H1 (cell line): Measurements from ENCODE around the gene ZDHHC17. TPM values are rescaled to one million over a fixed set of nuclear protein-coding genes. Genes with fewer than 3 reads are reported as not detected.

Experiments used
- CTCF ChIA-PET: fragments of 300-600 bp; sonication (Branson Sonifier 250); formaldehyde crosslinking; loops from one replicate; lab custom pipeline; 2021; ENCODE audit not compliant: partially characterized antibody; lab: Charles Lee
- POLR2A ChIA-PET: fragments of 300-600 bp; sonication (Branson Sonifier 250); formaldehyde crosslinking; loops from one replicate; lab custom pipeline; 2021; ENCODE audit warnings: inconsistent platforms; ENCODE audit not compliant: partially characterized antibody; lab: Charles Lee
- DNase-seq, 2 experiments: peaks; one replicate each; pipeline versions ENCODE4 v3.0.0 to v3.0.0-alpha.2; 2010 to 2022; ENCODE audit warnings: low spot score in 2 of 2, low read depth in 1 of 2, mixed read lengths in 1 of 2
- FAIRE-seq: peaks from 2 replicates; lab custom pipeline; 2011; peaks lifted over from hg19 to GRCh38; lab: Jason Lieb, UNC
- H2AFZ ChIP-seq: 2 replicates; pipeline ENCODE4 v1.8.1; 2012; ENCODE audit warnings: low read length, inconsistent platforms
- H2AK5ac ChIP-seq: 2 replicates; pipeline ENCODE4 v1.6.1; 2013; ENCODE audit warnings: low read depth, low read length
- H2BK120ac ChIP-seq: replicated peaks from 2 replicates; pipeline ENCODE3; 2013; ENCODE audit warnings: low read depth, low read length, inconsistent platforms
- H2BK12ac ChIP-seq: 2 replicates; pipeline ENCODE4 v1.6.1; 2013; ENCODE audit warnings: low read depth, low read length
- H2BK15ac ChIP-seq: 2 replicates; pipeline ENCODE4 v1.6.1; 2013; ENCODE audit warnings: low read length
- H2BK20ac ChIP-seq: 2 replicates; pipeline ENCODE4 v1.6.1; 2013; ENCODE audit warnings: low read length
- H2BK5ac ChIP-seq: 2 replicates; pipeline ENCODE4 v1.6.1; 2013; ENCODE audit warnings: low read depth, low read length
- H3K14ac ChIP-seq: 2 replicates; pipeline ENCODE4 v1.6.1; 2013; ENCODE audit warnings: inconsistent platforms; ENCODE audit not compliant: insufficient read length
- H3K18ac ChIP-seq: 2 replicates; pipeline ENCODE4 v1.6.1; 2013; ENCODE audit warnings: low read length; ENCODE audit errors: extremely low read depth
- H3K23ac ChIP-seq: 2 replicates; pipeline ENCODE4 v1.6.1; 2013; ENCODE audit warnings: inconsistent platforms; ENCODE audit not compliant: insufficient read length
- H3K23me2 ChIP-seq: 2 replicates; pipeline ENCODE4 v1.6.1; 2013; ENCODE audit warnings: low read depth, low read length
- H3K27ac ChIP-seq: 2 replicates; pipeline ENCODE4 v1.6.1; 2011; ENCODE audit warnings: low read depth, low read length, inconsistent platforms
- H3K27me3 ChIP-seq, 4 experiments: replicated peaks in 1 of 4; 1 replicate in 1 of 4; 2 replicates in 3 of 4; pipeline versions ENCODE4 v1.6.1 to v1.8.1; 2011 to 2013; ENCODE audit warnings: low read length in 3 of 4, mild to moderate bottlenecking in 3 of 4, inconsistent platforms in 2 of 4, mixed read lengths in 2 of 4, moderate library complexity in 1 of 4; ENCODE audit not compliant: control insufficient read depth in 3 of 4, insufficient read depth in 3 of 4; ENCODE audit errors: extremely low read depth in 1 of 4
- H3K36me3 ChIP-seq, 4 experiments: 2 replicates each; pipeline versions ENCODE4 v1.6.1 to v1.8.1; 2011 to 2013; ENCODE audit warnings: mild to moderate bottlenecking in 4 of 4, low read length in 3 of 4, moderate library complexity in 2 of 4, control low read depth in 1 of 4, inconsistent platforms in 1 of 4; ENCODE audit not compliant: insufficient read depth in 4 of 4, control insufficient read depth in 2 of 4
- H3K4ac ChIP-seq: replicated peaks from 2 replicates; pipeline ENCODE3; 2013; ENCODE audit warnings: low read length, low read depth, mixed read lengths, inconsistent platforms; ENCODE audit not compliant: insufficient read length
- H3K4me1 ChIP-seq, 4 experiments: replicated peaks in 1 of 4; 1 replicate in 1 of 4; 2 replicates in 3 of 4; pipeline versions ENCODE4 v1.6.1 to v1.8.1; 2011 to 2013; ENCODE audit warnings: low read length in 3 of 4, inconsistent platforms in 2 of 4, mixed read lengths in 1 of 4; ENCODE audit not compliant: insufficient read depth in 4 of 4, control insufficient read depth in 3 of 4
- H3K4me2 ChIP-seq, 2 experiments: 2 replicates each; pipeline versions ENCODE4 v1.6.1 to v1.8.1; 2011 to 2013; ENCODE audit warnings: low read depth in 2 of 2, low read length in 2 of 2, control low read depth in 1 of 2, inconsistent platforms in 1 of 2, mild to moderate bottlenecking in 1 of 2; ENCODE audit not compliant: insufficient read depth in 1 of 2
- H3K4me3 ChIP-seq, 4 experiments: fragments of 200-600, 300-600 bp in 1 of 4; sonication (generic), shearing (Covaris generic), sonication (Bioruptor Twin) in 1 of 4; 2 replicates each; pipeline versions ENCODE4 v1.5.1 to v1.8.1; 2011 to 2016; ENCODE audit warnings: low read length in 4 of 4, low read depth in 3 of 4, control low read depth in 2 of 4, inconsistent platforms in 2 of 4, mild to moderate bottlenecking in 2 of 4, mixed read lengths in 1 of 4, moderate library complexity in 1 of 4; ENCODE audit not compliant: insufficient read depth in 2 of 4; ENCODE audit errors: extremely low read depth in 1 of 4
- H3K56ac ChIP-seq: replicated peaks from 2 replicates; pipeline ENCODE3; 2013; ENCODE audit warnings: low read depth, mild to moderate bottlenecking, mixed read lengths, low read length, inconsistent platforms; ENCODE audit not compliant: insufficient read length
- H3K79me1 ChIP-seq: 2 replicates; pipeline ENCODE4 v1.6.1; 2013; ENCODE audit warnings: low read depth, low read length, control low read depth
- H3K79me2 ChIP-seq, 2 experiments: 2 replicates each; pipeline versions ENCODE4 v1.6.1 to v1.8.1; 2012 to 2013; ENCODE audit warnings: low read length in 2 of 2, mild to moderate bottlenecking in 2 of 2, inconsistent platforms in 1 of 2; ENCODE audit not compliant: insufficient read depth in 2 of 2, control insufficient read depth in 1 of 2
- H3K9ac ChIP-seq, 4 experiments: replicated peaks in 1 of 4; 1 replicate in 1 of 4; 2 replicates in 3 of 4; pipeline versions ENCODE4 v1.6.1 to v1.8.1; 2011 to 2013; ENCODE audit warnings: low read depth in 3 of 4, low read length in 3 of 4, control low read depth in 2 of 4, mild to moderate bottlenecking in 2 of 4, moderate library complexity in 2 of 4, inconsistent platforms in 1 of 4; ENCODE audit errors: extremely low read depth in 1 of 4
- H3K9me3 ChIP-seq, 2 experiments: 2 replicates each; pipeline versions ENCODE4 v1.6.1 to v1.8.1; 2012 to 2013; ENCODE audit warnings: mild to moderate bottlenecking in 2 of 2, moderate library complexity in 2 of 2, control low read depth in 1 of 2, inconsistent platforms in 1 of 2, low read depth in 1 of 2, low read length in 1 of 2, mixed read lengths in 1 of 2; ENCODE audit not compliant: insufficient read depth in 2 of 2
- H4K20me1 ChIP-seq, 2 experiments: replicated peaks in 1 of 2; 2 replicates each; pipeline versions ENCODE3 to v1.8.1; 2011 to 2013; ENCODE audit warnings: inconsistent platforms in 2 of 2, low read length in 2 of 2, mild to moderate bottlenecking in 1 of 2; ENCODE audit not compliant: insufficient read depth in 2 of 2, control insufficient read depth in 1 of 2
- H4K5ac ChIP-seq: 2 replicates; pipeline ENCODE4 v1.6.1; 2013; ENCODE audit warnings: low read length, low read depth, mixed read lengths, inconsistent platforms; ENCODE audit not compliant: insufficient read length
- H4K8ac ChIP-seq: 2 replicates; pipeline ENCODE4 v1.8.0; 2013; ENCODE audit warnings: mild to moderate bottlenecking, moderate library complexity, low read length, inconsistent platforms; ENCODE audit not compliant: insufficient read depth; ENCODE audit errors: extremely low read depth
- H4K91ac ChIP-seq: replicated peaks from 2 replicates; pipeline ENCODE3; 2013; ENCODE audit warnings: low read length, mixed read lengths, inconsistent platforms; ENCODE audit not compliant: insufficient read length
- BACH1 ChIP-seq: IDR thresholded peaks from 2 replicates; pipeline ENCODE4 v1.6.1; 2012; ENCODE audit warnings: low read length, improper control_type of control experiment
- BRCA1 ChIP-seq: IDR thresholded peaks from 2 replicates; pipeline ENCODE4 v1.6.1; 2012; ENCODE audit warnings: low read depth, low read length, improper control_type of control experiment
- NANOG ChIP-seq: IDR thresholded peaks from 2 replicates; pipeline ENCODE4 v1.6.1; 2011; ENCODE audit warnings: low read length, low read depth, mild to moderate bottlenecking, inconsistent platforms; ENCODE audit not compliant: insufficient read depth, poor library complexity, severe bottlenecking
- POLR2A ChIP-seq, 2 experiments: IDR thresholded peaks; 1 replicate in 1 of 2; 2 replicates in 1 of 2; pipeline ENCODE4 v1.6.1; 2011; ENCODE audit warnings: low read depth in 2 of 2, low read length in 2 of 2, mild to moderate bottlenecking in 2 of 2; ENCODE audit errors: control extremely low read depth in 1 of 2
- RBBP5 ChIP-seq: IDR thresholded peaks from 2 replicates; pipeline ENCODE4 v1.7.1; 2012; ENCODE audit warnings: low read depth, mild to moderate bottlenecking, inconsistent platforms, low read length, moderate library complexity, borderline replicate concordance
- TAF7 ChIP-seq: optimal IDR thresholded peaks from 2 replicates; pipeline ENCODE3; 2011; ENCODE audit warnings: low read depth, mild to moderate bottlenecking, inconsistent platforms, low read length, moderate library complexity, borderline replicate concordance
- TBP ChIP-seq: IDR thresholded peaks from 2 replicates; pipeline ENCODE4 v1.6.1; 2011; ENCODE audit warnings: low read depth, low read length, improper control_type of control experiment
- ZNF274 ChIP-seq: IDR thresholded peaks from 2 replicates; pipeline ENCODE4 v1.7.0; 2012; ENCODE audit warnings: low read length, borderline replicate concordance; ENCODE audit errors: extremely low read depth
- WGBS, 2 experiments: shearing (Covaris generic) in 1 of 2; methylation state at CpG; one replicate each; pipeline versions ENCODE4 v1.1.6 to v1.1.7; 2013 to 2015; ENCODE audit warnings: low lambda C conversion rate in 2 of 2, mixed read lengths in 2 of 2, inconsistent platforms in 1 of 2, low coverage in 1 of 2, missing lambda C conversion rate in 1 of 2; ENCODE audit not compliant: insufficient replicate concordance in 2 of 2, insufficient coverage in 1 of 2, insufficient read length in 1 of 2; ENCODE audit errors: extremely low coverage in 1 of 2, missing lambda C conversion rate in 1 of 2; 5-methylcytosine and 5-hydroxymethylcytosine counted together
- polyA plus RNA-seq, 7 experiments: library from polyadenylated mRNA; depleted of rRNA in 3 of 7; stranded (reverse) in 5 of 7; unstranded in 2 of 7; fragments of >200 nt in 5 of 7; fragments of 200-250 nt in 2 of 7; gene quantifications; 1 replicate in 5 of 7; 2 replicates in 1 of 7; 4 replicates in 1 of 7; pipeline versions ENCODE4 v1.2.1 to v1.2.3, GENCODE V29; 2011 to 2013; ENCODE audit warnings: missing spikeins in 2 of 7, mixed read lengths in 2 of 7
- total RNA-seq: library from RNA; stranded (reverse); fragmentation: NEBNext Ultra II Directional; extraction: Animal tissue kit (Norgen Biotek cat#: 25700); gene quantifications from 2 replicates; pipeline ENCODE4 v1.2.1, GENCODE V29; 2021
- TF ChIP-seq, protein P1 (sequence below), 3 experiments: IDR thresholded peaks; 1 replicate in 2 of 3; 2 replicates in 1 of 3; pipeline versions ENCODE4 v1.5.1 to v1.6.1; 2011; ENCODE audit warnings: low read length in 3 of 3, mild to moderate bottlenecking in 3 of 3, inconsistent platforms in 2 of 3, low read depth in 1 of 3, moderate library complexity in 1 of 3; ENCODE audit not compliant: insufficient read depth in 1 of 3; ENCODE audit errors: control extremely low read depth in 1 of 3
- TF ChIP-seq, protein P2 (sequence below): IDR thresholded peaks from 2 replicates; pipeline ENCODE4 v1.6.1; 2011; ENCODE audit warnings: low read length, improper control_type of control experiment

ZDHHC17 gene
- total and polyA plus RNA-seq, 2 of the 8 experiments (the other 6 are each of a cell fraction or from before 2014, with no cell fraction given): 27.6 to 28.9 TPM

DNA sequence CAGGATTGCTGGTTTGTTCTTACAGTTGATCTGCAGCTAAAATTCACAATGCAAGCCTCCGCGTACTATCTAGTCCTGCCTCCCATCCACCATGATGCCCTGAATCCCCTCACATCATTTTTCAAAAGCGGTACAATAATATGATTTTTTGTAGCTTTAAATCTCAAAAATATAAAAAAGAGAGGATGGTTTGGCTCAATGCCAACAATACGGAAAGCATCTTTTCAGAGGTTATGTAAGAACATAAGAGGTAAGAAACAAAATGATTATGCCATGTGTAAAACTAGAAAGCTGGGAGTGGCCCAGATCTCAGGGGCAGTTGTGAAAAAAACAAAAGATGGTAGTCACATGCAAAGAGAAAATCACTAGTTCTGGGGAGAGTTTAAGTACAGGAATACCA, 24.0 kb upstream of the ZDHHC17 start:
- Histone ChIP-seq H2BK12ac (no peak overlapping the region), H2AFZ (no peak overlapping the region), H3K4me2 (no peak overlapping the region), H4K8ac (no peak overlapping the region), H2BK5ac (no peak overlapping the region), H3K56ac (no peak overlapping the region), H3K4me3 (no peak overlapping the region), H2BK120ac (no peak overlapping the region), H2AK5ac (no peak overlapping the region), H3K9me3 (peaks cover 7 to 9% of the 10 kb centered on the region in 2 experiments; a peak in 3 of 4 replicates), H3K79me1 (no peaks in the 10 kb centered on the region), H3K23me2 (no peaks in the 10 kb centered on the region), H3K18ac (no peak overlapping the region), H3K27me3 (no peaks in the 10 kb centered on the region), H3K79me2 (no peaks in the 10 kb centered on the region), H4K20me1 (no peaks in the 10 kb centered on the region), H4K5ac (no peak overlapping the region), H3K9ac (no peak overlapping the region), H3K23ac (no peak overlapping the region), H3K4me1 (no peaks in the 10 kb centered on the region), H2BK15ac (no peak overlapping the region), H3K36me3 (no peaks in the 10 kb centered on the region; a peak in 2 of 8 replicates), H3K14ac (no peak overlapping the region), H2BK20ac (no peak overlapping the region), H4K91ac (no peak overlapping the region), H3K4ac (no peak overlapping the region), H3K27ac (no peak overlapping the region)
- POLR2A ChIA-PET: interaction anchor here (1.5 kb wide), 1 partner anchor 23 kb away, joined by 3 read pairs; no protein-coding TSS in a partner anchor
- FAIRE-seq (no peak), DNase-seq (no peak)
- WGBS, 2 experiments: 70% methylated on average over 4 of the region's 4 CpGs; no CpG with 5 or more reads in 1 of the 2 experiments
- CTCF ChIA-PET: interaction anchor here (0.7 to 1.5 kb wide), 4 partner anchors 24 to 52 kb away, joined by 3 read pairs; partner anchors contain the start of gene ZDHHC17
- no peak for TF ChIP-seq POLR2A (IDR thresholded peaks at IDR 0.05; ENCODE audit: control extremely low read depth in 1 of 2, low read depth in 2 of 2, low read length in 2 of 2)
- TF ChIP-seq NANOG: no peak
- TF ChIP-seq, protein P1, sequence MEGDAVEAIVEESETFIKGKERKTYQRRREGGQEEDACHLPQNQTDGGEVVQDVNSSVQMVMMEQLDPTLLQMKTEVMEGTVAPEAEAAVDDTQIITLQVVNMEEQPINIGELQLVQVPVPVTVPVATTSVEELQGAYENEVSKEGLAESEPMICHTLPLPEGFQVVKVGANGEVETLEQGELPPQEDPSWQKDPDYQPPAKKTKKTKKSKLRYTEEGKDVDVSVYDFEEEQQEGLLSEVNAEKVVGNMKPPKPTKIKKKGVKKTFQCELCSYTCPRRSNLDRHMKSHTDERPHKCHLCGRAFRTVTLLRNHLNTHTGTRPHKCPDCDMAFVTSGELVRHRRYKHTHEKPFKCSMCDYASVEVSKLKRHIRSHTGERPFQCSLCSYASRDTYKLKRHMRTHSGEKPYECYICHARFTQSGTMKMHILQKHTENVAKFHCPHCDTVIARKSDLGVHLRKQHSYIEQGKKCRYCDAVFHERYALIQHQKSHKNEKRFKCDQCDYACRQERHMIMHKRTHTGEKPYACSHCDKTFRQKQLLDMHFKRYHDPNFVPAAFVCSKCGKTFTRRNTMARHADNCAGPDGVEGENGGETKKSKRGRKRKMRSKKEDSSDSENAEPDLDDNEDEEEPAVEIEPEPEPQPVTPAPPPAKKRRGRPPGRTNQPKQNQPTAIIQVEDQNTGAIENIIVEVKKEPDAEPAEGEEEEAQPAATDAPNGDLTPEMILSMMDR (IDR thresholded peaks at IDR 0.05; ENCODE audit: control extremely low read depth in 1 of 3, insufficient read depth in 1 of 3, low read depth in 1 of 3, low read length in 3 of 3): no peak
- TF ChIP-seq BRCA1: no peak
- TF ChIP-seq, protein P2, sequence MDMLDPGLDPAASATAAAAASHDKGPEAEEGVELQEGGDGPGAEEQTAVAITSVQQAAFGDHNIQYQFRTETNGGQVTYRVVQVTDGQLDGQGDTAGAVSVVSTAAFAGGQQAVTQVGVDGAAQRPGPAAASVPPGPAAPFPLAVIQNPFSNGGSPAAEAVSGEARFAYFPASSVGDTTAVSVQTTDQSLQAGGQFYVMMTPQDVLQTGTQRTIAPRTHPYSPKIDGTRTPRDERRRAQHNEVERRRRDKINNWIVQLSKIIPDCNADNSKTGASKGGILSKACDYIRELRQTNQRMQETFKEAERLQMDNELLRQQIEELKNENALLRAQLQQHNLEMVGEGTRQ: no peak
- TF ChIP-seq RBBP5: no peak
- no peak for TF ChIP-seq BACH1
- TF ChIP-seq TAF7: no peak
- no peak for TF ChIP-seq ZNF274
- no peak for TF ChIP-seq TBP
